Breast epithelium (tissue), 4 donors: ENCODE measurements around the gene MGAT4A. TPM values are rescaled to one million over a fixed set of nuclear protein-coding genes. Genes with fewer than 3 reads are reported as not detected.

Source experiments
- DNase-seq, 2 donors: peaks; one replicate each; pipeline ENCODE4 v3.0.0-alpha.2; 2019; ENCODE audit warnings: low spot score in 2 of 2
- H3K27ac ChIP-seq, 2 donors: fragments of 200-600 bp; sonication (generic) in 1 of 2; one replicate each; pipeline ENCODE4 v1.5.1; 2016 to 2019; ENCODE audit warnings: mild to moderate bottlenecking in 1 of 2
- H3K27me3 ChIP-seq, 2 donors: fragments of 200-600 bp; sonication (generic) in 1 of 2; one replicate each; pipeline versions ENCODE4 v1.5.1 to v1.6.0; 2017 to 2019; ENCODE audit warnings: control low read depth in 1 of 2, mild to moderate bottlenecking in 1 of 2
- H3K36me3 ChIP-seq: fragments of 200-600 bp; one replicate; pipeline ENCODE4 v1.5.1; 2019
- H3K4me1 ChIP-seq, 2 donors: fragments of 200-600 bp; sonication (generic); one replicate each; pipeline ENCODE4 v1.5.1; 2016 to 2019; ENCODE audit warnings: control low read depth in 1 of 2
- H3K4me3 ChIP-seq, 3 donors: fragments of 200-600 bp; sonication (generic); 1 replicate in 2 of 3; 2 replicates in 1 of 3; pipeline ENCODE4 v1.5.1; 2016 to 2019; ENCODE audit warnings: mild to moderate bottlenecking in 3 of 3, moderate library complexity in 2 of 3
- H3K9me3 ChIP-seq, 2 donors: fragments of 200-600 bp; sonication (generic) in 1 of 2; one replicate each; pipeline ENCODE4 v1.5.1; 2016 to 2019; ENCODE audit warnings: control low read depth in 1 of 2
- CTCF ChIP-seq, 3 donors: fragments of 450-650 bp; IDR thresholded peaks; one replicate each; pipeline ENCODE4 v1.5.1; 2016 to 2017; ENCODE audit warnings: antibody characterized with exemption in 3 of 3, mild to moderate bottlenecking in 3 of 3, moderate library complexity in 3 of 3
- POLR2A ChIP-seq: fragments of 450-650 bp; IDR thresholded peaks from one replicate; pipeline ENCODE4 v1.6.1; 2016; ENCODE audit warnings: antibody characterized with exemption, mild to moderate bottlenecking, moderate library complexity
- POLR2AphosphoS5 ChIP-seq, 3 donors: sonication (generic); formaldehyde crosslinking; IDR thresholded peaks; one replicate each; pipeline ENCODE4 v1.6.1; 2017; ENCODE audit warnings: antibody characterized with exemption in 3 of 3
- intact Hi-C: fragments of 100-400 bp; cut with DNase I; formaldehyde crosslinking; loops from one replicate; pipeline ENCODE4 v1.15.1; 2023; ENCODE audit warnings: low total_unique reads
- total RNA-seq, 3 donors: library from RNA; depleted of rRNA; stranded (reverse); fragments of >200 nt; gene quantifications; one replicate each; pipeline ENCODE4 v1.1.0, GENCODE V29; 2016

The MGAT4A gene
- total RNA-seq, 3 donors from 2014 or later, result 28.6 to 41.1 (median 34.4) TPM

GRCh38 chr2:98691303-98691702 lies 39.6 kb downstream of the MGAT4A start:
- H3K4me3 ChIP-seq, result no peak overlapping the region
- intact Hi-C loops, result no loop called here
- no peaks in the 10 kb centered on the region for H3K36me3 ChIP-seq
- H3K27ac ChIP-seq, result no peak overlapping the region
- no peaks in the 10 kb centered on the region for H3K27me3 ChIP-seq
- DNase-seq, result no peak
- no peaks in the 10 kb centered on the region for H3K4me1 ChIP-seq
- TF ChIP-seq POLR2AphosphoS5 (IDR thresholded peaks at IDR 0.05), result no peak
- TF ChIP-seq POLR2A, result no peak
- TF ChIP-seq CTCF (IDR thresholded peaks at IDR 0.05), result no peak
- no peaks in the 10 kb centered on the region for H3K9me3 ChIP-seq

- Histone ChIP-seq H3K9me3 (no peaks in the 10 kb centered on the region), H3K4me1 (no peaks in the 10 kb centered on the region), H3K4me3 (no peak overlapping the region), H3K36me3 (no peaks in the 10 kb centered on the region), H3K27ac (no peak overlapping the region), H3K27me3 (no peaks in the 10 kb centered on the region)
- intact Hi-C loops, result no loop called here
- TF ChIP-seq POLR2AphosphoS5 (IDR thresholded peaks at IDR 0.05), result no peak
- no peak for TF ChIP-seq CTCF (IDR thresholded peaks at IDR 0.05)
- no peak for TF ChIP-seq POLR2A
- DNase-seq, result no peak
Measured at GRCh38 chr2:98685930-98686887, 44.7 kb downstream of the MGAT4A start.

- Histone ChIP-seq H3K27me3 (no peaks in the 10 kb centered on the region), H3K4me1 (no peaks in the 10 kb centered on the region), H3K27ac (no peak overlapping the region), H3K36me3 (no peaks in the 10 kb centered on the region), H3K4me3 (no peak overlapping the region), H3K9me3 (no peaks in the 10 kb centered on the region)
- no peak for DNase-seq
- intact Hi-C loops, result no loop called here
- TF ChIP-seq POLR2AphosphoS5 (IDR thresholded peaks at IDR 0.05), result no peak
- TF ChIP-seq POLR2A, result no peak
- TF ChIP-seq CTCF (IDR thresholded peaks at IDR 0.05), result no peak
Measured at GRCh38 chr2:98683728-98684127, 47.2 kb downstream of the MGAT4A start.

- no peaks in the 10 kb centered on the region for H3K9me3 ChIP-seq
Measured at GRCh38 chr2:98676742-98677141, 54.2 kb downstream of the MGAT4A start.

More at GRCh38 chr2:98676742-98677141, 54.2 kb downstream of the MGAT4A start:
- H3K4me1 ChIP-seq, result no peaks in the 10 kb centered on the region
- no peak overlapping the region for H3K27ac ChIP-seq
- no peaks in the 10 kb centered on the region for H3K27me3 ChIP-seq
- H3K4me3 ChIP-seq, result no peak overlapping the region
- TF ChIP-seq POLR2AphosphoS5 (IDR thresholded peaks at IDR 0.05), result no peak
- TF ChIP-seq POLR2A, result no peak
- no peak for TF ChIP-seq CTCF (IDR thresholded peaks at IDR 0.05)
- intact Hi-C loops, result loop anchor here (5.0 kb wide), 1 partner anchor 686 kb away; no protein-coding TSS in a partner anchor
- no peaks in the 10 kb centered on the region for H3K36me3 ChIP-seq
- DNase-seq, result no peak
